Mucosa of stomach (tissue), 1 donor: ENCODE data around the gene EML3.
"Not testable (repeated sequence)": the region's sequence is repeated elsewhere in the genome, so short reads cannot be mapped to it uniquely, and the experiment has no call there.

Experiments used
- H3K27me3 ChIP-seq: one replicate; pipeline ENCODE4 v1.7.0; 2013; ENCODE audit warnings: mild to moderate bottlenecking, low read length; ENCODE audit not compliant: control insufficient read depth, insufficient read depth
- H3K36me3 ChIP-seq: one replicate; pipeline ENCODE4 v1.7.0; 2013; ENCODE audit warnings: low read length; ENCODE audit not compliant: control insufficient read depth, insufficient read depth
- H3K4me1 ChIP-seq: one replicate; pipeline ENCODE4 v1.7.0; 2013; ENCODE audit warnings: mild to moderate bottlenecking, low read length; ENCODE audit not compliant: control insufficient read depth, insufficient read depth
- H3K4me3 ChIP-seq: one replicate; pipeline ENCODE4 v1.7.0; 2013; ENCODE audit warnings: low read length
- H3K9ac ChIP-seq: one replicate; pipeline ENCODE4 v1.7.0; 2013; ENCODE audit warnings: mild to moderate bottlenecking, low read length, moderate library complexity
- H3K9me3 ChIP-seq: one replicate; pipeline ENCODE4 v1.7.0; 2013; ENCODE audit warnings: mild to moderate bottlenecking, low read length, moderate library complexity; ENCODE audit not compliant: control insufficient read depth
- donor health status: Pancreatic carcinoma.

EML3 gene, protein sequence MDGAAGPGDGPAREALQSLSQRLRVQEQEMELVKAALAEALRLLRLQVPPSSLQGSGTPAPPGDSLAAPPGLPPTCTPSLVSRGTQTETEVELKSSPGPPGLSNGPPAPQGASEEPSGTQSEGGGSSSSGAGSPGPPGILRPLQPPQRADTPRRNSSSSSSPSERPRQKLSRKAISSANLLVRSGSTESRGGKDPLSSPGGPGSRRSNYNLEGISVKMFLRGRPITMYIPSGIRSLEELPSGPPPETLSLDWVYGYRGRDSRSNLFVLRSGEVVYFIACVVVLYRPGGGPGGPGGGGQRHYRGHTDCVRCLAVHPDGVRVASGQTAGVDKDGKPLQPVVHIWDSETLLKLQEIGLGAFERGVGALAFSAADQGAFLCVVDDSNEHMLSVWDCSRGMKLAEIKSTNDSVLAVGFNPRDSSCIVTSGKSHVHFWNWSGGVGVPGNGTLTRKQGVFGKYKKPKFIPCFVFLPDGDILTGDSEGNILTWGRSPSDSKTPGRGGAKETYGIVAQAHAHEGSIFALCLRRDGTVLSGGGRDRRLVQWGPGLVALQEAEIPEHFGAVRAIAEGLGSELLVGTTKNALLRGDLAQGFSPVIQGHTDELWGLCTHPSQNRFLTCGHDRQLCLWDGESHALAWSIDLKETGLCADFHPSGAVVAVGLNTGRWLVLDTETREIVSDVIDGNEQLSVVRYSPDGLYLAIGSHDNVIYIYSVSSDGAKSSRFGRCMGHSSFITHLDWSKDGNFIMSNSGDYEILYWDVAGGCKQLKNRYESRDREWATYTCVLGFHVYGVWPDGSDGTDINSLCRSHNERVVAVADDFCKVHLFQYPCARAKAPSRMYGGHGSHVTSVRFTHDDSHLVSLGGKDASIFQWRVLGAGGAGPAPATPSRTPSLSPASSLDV

GRCh38 chr11:62612366-62613290, at the start of gene EML3, which contains the start of gene ROM1:
TSS of gene EML3 (minus strand) at chr11:62612775. CDS start at chr11:62612457, 318 bp downstream.
TSS of gene ROM1 (plus strand) at chr11:62613257. CDS start at chr11:62613282, 25 bp downstream.
- H3K9ac ChIP-seq, result peak within 1 kb of the TSS; percentile 86
- H3K36me3 ChIP-seq, result no peaks in the 10 kb centered on the region
- H3K4me1 ChIP-seq, result peaks cover 32% of the 10 kb centered on the region
- H3K27me3 ChIP-seq, result no peaks in the 10 kb centered on the region
- H3K4me3 ChIP-seq, result peak within 1 kb of the TSS; percentile 73
- H3K9me3 ChIP-seq, result no peaks in the 10 kb centered on the region

DNA sequence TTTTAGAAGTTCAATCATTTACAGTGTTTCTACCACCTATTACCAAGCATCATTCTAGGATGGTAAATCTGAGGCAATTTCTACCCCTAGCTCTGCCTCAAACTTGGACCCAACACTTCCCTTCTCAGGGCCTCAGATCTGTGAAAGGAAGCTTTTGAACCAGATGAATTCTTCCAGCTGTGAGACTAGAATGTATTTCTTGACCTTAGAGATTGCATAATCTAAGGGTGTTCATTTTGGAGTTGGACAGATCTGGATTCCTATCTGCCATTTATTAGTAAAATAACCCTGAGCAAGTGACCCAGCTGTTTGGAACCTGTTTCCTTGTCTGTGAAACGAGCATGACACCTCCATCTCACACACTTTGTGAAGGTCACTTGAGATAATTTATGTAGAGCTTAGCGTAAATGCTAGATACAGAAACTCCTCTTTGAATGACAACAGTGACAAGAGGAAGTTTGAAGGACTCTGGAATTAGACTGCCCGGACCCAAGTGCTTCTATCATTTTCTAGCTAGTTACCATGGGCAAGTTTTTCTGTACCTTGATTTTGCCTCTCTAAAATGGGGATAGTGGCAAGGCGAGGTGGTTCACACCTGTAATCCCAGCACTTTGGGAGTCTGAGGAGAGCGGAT, 44.3 kb upstream of the EML3 start:
- Histone ChIP-seq H3K36me3 (no peaks in the 10 kb centered on the region), H3K9me3 (no peaks in the 10 kb centered on the region), H3K4me1 (peaks cover 6% of the 10 kb centered on the region), H3K27me3 (no peaks in the 10 kb centered on the region), H3K9ac (no peak overlapping the region), H3K4me3 (no peak overlapping the region)

- Histone ChIP-seq H3K9me3 (no peaks in the 10 kb centered on the region), H3K4me3 (no peak overlapping the region), H3K36me3 (peaks cover 2% of the 10 kb centered on the region), H3K27me3 (no peaks in the 10 kb centered on the region), H3K4me1 (peaks cover 12% of the 10 kb centered on the region), H3K9ac (no peak overlapping the region)
Measured at GRCh38 chr11:62654297-62654696, 41.7 kb upstream of the EML3 start.

GRCh38 chr11:62652161-62653006, 39.8 kb upstream of the EML3 start:
- H3K4me3 ChIP-seq, result peak overlapping the region; percentile 60
- no peaks in the 10 kb centered on the region for H3K9me3 ChIP-seq
- H3K4me1 ChIP-seq, result peaks cover 12% of the 10 kb centered on the region
- no peaks in the 10 kb centered on the region for H3K27me3 ChIP-seq
- peak overlapping the region; percentile 86 for H3K9ac ChIP-seq
- peaks cover 17% of the 10 kb centered on the region for H3K36me3 ChIP-seq

DNA sequence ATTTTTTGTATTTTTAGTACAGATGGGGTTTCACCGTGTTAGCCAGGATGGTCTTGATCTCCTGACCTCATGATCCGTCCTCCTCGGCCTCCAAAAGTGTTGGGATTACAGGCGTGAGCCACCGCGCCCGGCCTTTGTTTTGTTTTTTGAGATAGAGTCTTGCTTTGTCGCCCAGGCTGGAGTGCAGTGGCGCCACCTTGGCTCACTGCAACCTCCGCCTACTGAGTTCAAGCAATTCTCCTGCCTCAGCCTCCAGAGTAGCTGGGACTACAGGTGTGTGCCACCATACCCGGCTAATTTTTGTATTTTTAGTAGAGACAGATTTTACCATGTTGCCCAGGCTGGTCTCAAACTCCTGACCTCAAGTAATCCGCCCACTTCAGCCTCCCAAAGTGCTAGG, 37.7 kb upstream of the EML3 start:
- H3K9ac ChIP-seq, H3K9me3 ChIP-seq, H3K27me3 ChIP-seq, H3K4me3 ChIP-seq: not testable (repeated sequence)
- H3K4me1 ChIP-seq, result peaks cover 20% of the 10 kb centered on the region
- H3K36me3 ChIP-seq, result peaks cover 17% of the 10 kb centered on the region

- Histone ChIP-seq H3K36me3 (peaks cover 17% of the 10 kb centered on the region), H3K9ac (no peak overlapping the region), H3K4me1 (peaks cover 25% of the 10 kb centered on the region), H3K4me3 (no peak overlapping the region), H3K9me3 (no peaks in the 10 kb centered on the region), H3K27me3 (no peaks in the 10 kb centered on the region)
Measured at GRCh38 chr11:62649486-62649885, 36.9 kb upstream of the EML3 start.

DNA sequence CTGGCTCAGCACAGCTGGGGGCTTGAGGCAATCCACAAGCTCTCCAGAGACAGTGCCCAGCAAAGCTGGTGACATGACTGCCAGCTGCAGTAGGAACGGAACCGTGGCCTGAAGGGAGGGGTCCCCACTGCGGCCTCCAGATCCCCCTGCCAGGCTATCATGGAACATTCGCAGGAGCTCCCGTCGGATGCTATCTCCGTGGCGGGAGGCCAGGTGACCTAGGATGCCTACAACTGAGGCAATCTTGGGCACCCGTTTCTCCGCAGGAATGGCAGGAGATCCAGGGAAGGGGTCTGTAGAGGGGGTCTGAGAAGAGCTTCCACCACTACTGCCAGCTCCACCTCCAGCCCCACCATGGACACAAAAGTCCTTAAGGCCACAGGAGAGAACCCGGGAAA, 36.4 kb upstream of the EML3 start:
- H3K36me3 ChIP-seq, result peaks cover 17% of the 10 kb centered on the region
- H3K4me1 ChIP-seq, result peaks cover 25% of the 10 kb centered on the region
- no peak overlapping the region for H3K9ac ChIP-seq
- no peaks in the 10 kb centered on the region for H3K9me3 ChIP-seq
- no peak overlapping the region for H3K4me3 ChIP-seq
- H3K27me3 ChIP-seq, result no peaks in the 10 kb centered on the region

DNA sequence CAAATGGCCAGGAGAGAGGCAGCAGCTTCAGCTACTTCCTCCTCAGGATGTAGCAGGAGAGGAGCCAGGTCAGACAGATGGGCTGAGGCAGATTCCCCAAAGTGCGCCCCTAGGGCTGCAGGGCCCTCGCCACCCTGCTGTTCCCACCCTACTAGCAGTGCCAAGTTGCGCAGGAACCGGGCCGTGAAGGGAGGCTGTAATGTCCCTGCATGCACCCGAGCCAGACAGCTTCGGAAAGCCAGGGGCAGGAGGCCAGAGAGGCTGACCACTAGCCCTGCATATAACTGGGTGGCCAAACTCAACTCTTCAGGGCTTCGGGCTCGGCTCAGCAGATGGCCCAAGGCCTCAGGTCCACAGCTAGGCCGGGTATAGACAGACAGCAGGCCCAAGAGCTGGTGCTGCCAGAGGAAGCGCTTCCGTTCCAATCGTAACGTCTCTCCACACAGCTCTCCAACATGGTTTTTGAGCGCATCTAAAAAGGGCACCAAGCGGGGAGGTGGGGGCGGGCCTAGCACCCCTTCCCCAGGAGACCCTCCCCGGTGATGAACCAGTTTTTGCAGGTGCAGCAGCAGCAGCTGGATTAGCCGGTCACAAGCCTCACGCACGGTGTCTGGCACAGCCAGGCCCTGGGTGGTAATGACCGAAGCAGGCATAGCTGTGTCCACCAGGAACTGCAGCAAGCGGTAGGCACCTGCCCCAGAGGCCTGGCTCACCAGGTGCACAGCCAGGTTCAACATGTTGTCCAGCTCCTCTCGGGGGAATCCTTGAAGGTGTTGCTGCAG, 35.8 kb upstream of the EML3 start:
- H3K4me3 ChIP-seq, result no peak overlapping the region
- H3K4me1 ChIP-seq, result peaks cover 25% of the 10 kb centered on the region
- H3K27me3 ChIP-seq, result no peaks in the 10 kb centered on the region
- H3K36me3 ChIP-seq, result peaks cover 17% of the 10 kb centered on the region
- no peaks in the 10 kb centered on the region for H3K9me3 ChIP-seq
- no peak overlapping the region for H3K9ac ChIP-seq

DNA sequence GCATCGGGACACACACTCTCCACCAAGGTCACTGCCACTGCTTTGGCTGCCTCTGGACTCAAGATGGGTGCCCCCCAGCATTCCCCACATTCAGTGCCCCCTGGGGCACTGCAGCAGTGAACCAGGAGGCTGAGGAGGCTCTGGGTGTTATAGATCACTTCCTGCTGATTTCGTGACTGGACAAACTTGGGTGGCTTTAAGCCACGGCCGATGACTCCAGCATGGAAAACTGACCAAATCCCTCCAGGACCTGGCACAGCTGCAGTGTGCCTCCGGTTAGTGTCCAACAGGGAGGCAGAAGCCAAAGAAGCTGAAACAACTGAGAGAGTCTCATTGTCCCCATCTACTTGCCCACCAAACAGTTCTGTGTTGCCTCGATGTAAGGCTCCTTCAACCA, 35.0 kb upstream of the EML3 start:
- Histone ChIP-seq H3K9ac (no peak overlapping the region), H3K9me3 (no peaks in the 10 kb centered on the region), H3K36me3 (peaks cover 17% of the 10 kb centered on the region), H3K4me1 (peaks cover 25% of the 10 kb centered on the region), H3K4me3 (no peak overlapping the region), H3K27me3 (no peaks in the 10 kb centered on the region)
